NK-92 treated with Interleukin-12 subunit alpha and Interleukin-12 subunit beta, amount 100 ng/mL, for 24 hours (cell line): ENCODE data around the gene TMEM203.
A peak's percentile ranks its signal among the peaks of the same experiment; 100 is the strongest.
"Not testable (repeated sequence)": the region's sequence is repeated elsewhere in the genome, so short reads cannot be mapped to it uniquely, and the experiment has no call there.

Experiments
- DNase-seq: peaks from one replicate; lab custom pipeline; 2025; lab: John Stamatoyannopoulos, UW

Gene TMEM203, protein sequence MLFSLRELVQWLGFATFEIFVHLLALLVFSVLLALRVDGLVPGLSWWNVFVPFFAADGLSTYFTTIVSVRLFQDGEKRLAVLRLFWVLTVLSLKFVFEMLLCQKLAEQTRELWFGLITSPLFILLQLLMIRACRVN

DNA sequence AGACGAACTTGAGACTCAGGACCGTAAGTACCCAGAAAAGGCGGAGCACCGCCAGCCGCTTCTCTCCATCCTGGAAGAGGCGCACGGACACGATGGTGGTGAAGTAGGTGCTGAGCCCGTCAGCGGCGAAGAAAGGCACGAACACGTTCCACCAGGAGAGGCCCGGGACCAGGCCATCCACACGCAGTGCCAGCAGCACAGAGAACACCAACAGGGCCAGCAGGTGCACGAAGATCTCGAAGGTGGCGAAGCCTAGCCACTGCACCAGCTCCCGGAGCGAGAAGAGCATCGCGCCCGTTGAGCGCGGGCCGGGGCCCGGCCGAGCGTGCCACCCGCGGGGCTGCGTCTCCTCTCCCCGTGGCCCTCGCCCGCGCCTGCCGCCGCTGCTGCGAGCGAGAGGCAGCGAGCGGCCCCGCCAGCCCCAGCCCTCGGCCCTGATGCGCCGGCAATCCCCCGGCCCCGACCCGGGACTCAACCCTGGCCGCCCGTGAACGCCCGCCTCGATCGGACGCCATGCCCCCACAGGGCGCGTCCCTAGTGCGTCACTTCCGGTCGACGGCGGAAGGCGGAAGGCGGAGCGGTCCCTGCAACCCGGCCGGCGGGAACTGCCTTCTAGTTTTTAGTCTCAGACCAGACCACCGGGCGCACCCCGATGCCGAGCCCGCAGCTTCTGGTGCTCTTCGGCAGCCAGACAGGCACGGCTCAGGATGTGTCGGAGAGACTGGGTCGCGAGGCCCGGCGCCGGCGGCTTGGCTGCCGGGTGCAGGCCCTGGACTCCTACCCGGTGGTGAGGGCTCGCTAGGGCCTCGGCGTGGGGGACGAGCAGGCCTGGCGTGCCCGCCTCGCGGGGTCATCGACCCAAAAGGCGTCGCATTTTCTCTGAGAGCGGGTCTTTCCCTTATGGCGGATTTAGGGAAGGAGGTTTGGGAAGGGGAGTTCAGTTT lies at the start of gene TMEM203, which contains the start of gene NDOR1:
TSS of gene TMEM203 (minus strand) at position 523 of the 944 bp plus-strand sequence. CDS start at position 289, 234 bp downstream.
TSS of gene NDOR1 (plus strand) at position 575 of the 944 bp plus-strand sequence. CDS start at position 653, 78 bp downstream.
- DNase-seq, result peak; percentile 84

DNA sequence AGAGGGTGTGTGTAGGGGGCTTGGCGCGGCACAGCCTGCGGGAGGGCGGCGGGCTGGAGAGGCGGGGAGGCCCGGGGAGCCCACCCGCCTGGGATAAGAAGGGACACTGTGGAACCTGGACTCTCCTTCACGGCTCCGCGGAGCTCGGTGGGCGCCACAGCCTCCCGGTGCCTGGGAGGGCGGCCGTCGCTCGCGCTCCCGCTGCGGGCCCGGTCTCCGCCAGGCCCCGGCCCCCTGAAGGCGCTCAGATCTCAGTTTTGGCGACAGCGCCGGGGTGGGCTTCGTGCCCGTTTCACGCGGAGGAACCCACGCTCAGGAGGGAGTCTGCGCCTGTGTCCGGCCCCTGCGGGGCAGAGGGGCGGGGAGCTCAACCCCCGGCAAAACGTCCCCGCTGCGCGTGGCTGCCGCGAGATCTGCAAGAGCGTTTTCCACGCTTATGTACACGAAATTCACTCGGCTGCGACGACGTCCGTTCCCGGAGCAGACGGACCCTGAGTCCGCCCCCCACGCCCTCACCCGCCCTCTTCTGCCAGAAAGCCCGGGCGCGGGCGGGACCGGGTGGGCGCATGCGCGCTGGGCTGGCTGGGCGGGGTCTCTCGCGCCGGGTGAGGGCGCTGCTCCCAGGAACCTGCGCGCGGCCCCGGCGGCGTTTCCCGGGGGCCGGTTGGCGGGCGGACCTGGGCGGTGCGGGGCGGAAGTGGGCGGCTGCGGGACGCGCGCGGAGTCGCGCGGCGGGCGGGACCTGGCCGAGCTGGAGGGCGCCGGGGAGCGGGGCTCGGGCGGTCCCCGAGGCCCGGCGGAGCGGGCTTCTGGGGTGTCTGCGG lies 49.4 kb upstream of the TMEM203 start, which contains the start of gene NELFB:
TSS of gene NELFB (plus strand) at position 704 of the 824 bp plus-strand sequence.
- peak; percentile 85 for DNase-seq

DNA sequence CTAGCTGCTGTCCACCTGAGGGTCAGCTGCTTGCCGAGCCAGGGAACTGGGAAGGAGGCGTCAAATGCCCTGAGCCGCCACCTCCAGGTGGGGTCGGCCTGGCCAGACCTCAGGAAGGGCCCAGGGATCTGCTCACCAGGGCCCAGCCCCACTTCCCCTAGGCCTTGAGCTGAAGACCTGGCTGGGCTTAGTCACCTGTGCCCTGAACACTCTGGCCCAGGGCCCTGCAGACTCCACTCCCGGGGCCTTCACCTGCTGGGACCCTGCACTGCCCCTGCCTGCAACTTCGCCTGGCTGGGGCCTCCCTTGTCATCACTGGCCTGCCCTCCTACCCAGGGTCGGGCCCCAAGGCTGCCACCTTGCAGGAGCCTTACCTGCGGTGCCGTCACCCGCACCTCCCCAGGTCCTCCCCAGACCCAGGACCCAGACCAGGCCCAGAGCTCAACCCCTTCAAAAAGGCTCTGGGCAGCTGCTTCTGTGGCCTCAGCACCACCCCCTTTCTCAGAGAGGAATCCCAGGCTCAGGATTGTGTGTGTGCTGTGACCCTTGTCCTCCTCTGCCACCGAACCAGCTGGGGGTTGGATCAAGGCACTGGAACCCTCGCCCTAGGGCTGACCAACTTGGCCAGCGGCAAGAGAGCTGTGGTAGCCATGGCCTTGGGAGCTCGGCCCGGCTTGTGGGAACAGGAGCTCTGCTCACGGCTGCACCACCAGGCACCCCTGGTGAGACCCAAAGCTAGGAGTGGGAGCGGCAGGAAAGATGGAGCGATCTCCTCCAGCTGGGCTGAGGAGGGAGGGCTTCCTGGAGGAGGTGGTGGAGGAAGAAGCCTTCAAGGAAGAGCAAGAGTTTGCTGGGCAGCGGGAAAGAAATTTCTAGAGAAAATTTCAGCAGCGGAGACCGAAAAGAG lies 48.5 kb upstream of the TMEM203 start:
- DNase-seq, result no peak

DNA sequence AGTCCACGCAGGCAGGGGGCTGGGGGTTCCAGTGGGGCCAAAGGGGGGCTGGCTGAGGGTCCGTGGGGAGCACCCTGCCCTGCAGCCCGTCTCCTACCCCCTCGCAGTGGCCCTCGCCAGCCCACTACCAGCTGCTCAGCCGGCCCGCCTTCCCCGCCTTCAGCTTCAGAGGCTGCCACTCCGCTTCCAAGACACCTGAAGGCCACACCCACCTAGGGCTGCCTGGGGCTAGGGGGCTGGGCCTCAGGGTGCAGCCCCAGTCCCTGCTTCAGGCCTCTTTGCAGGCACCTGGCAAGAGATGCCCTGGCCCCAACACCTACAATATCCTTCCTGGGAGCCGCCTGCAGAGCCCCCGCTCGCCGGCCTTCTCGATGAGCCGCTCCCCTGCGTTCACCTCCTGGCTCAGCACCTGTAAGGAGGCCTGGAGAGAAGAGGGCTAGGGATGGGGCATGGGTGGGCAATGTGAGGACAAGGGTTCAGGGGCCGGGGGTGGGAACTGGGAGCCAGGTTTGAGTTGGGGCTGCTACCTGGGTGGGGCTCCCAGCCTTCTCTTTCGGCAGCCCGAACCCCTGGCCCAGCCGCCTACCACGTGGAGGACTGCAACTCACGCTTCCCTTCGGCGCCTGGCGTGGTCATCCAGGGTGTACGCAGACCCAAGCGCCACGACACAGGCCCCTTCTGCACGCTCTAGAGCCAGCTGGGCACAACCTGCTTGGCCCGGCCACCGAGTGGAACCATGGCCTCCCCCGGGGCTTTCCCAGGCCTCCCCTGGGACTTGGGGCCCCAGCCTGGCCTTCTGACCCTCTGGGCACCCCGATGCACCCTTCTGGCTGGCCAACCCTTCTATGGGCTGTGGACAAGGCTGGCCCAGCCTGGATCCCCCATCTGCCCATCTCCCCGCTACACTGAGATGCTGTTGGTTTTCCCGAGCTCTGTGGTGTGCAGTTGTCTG lies 47.4 kb upstream of the TMEM203 start:
- DNase-seq, result no peak

DNA sequence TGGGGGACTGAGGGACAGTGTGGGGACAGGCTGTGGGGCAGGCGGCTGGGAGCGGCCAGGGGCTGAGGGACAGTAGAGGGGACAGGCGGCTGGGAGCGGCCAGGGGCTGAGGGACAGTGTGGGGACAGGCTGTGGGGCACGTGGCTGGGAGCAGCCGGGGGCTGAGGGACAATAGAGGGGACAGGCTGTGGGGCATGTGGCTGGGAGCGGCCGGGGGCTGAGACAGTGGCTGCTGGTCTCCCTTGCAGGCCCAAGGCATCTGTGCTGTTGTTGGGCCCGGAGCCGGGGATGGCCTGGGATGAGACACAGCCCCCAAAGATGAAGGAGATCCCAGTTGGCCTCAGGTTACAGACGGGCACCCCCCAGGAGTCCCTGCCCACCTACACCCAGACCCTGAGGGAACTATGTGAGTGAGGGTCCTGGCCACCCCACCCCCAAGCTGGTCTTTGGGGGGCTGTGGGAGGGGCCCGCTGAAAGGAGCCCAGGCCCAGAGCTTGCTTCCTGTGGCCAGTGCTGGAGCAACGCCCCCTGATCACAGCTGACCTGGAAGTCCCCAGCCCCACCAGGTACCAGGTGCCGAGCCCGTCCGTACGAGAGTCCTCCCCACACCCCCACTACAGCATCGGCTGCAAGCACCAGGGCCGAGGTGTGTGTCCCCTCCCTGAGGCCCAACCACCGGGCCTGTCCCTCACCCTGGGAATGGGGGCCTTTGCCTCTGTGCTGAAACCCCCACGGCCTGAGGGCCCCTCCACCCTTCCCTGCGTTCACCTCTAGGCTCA lies 46.2 kb upstream of the TMEM203 start:
- DNase-seq, result no peak

DNA sequence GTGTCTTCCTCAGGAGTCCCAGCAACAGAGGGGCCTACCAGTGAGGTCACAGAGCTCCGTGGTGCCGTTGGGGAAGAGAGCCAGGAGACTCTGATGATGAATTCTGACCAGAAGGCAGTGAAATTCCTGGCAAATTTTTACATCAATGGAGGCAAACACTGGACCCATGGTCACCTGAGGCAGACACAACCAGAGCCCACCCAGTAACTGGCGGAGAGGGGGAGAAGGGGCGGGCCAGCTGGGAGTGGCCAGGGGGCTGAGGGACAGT lies 45.7 kb upstream of the TMEM203 start, which contains the start of gene STPG3:
TSS of gene STPG3 (plus strand) at position 93 of the 268 bp plus-strand sequence. CDS start at position 94, 1 bp downstream.
- DNase-seq, result no peak

DNA sequence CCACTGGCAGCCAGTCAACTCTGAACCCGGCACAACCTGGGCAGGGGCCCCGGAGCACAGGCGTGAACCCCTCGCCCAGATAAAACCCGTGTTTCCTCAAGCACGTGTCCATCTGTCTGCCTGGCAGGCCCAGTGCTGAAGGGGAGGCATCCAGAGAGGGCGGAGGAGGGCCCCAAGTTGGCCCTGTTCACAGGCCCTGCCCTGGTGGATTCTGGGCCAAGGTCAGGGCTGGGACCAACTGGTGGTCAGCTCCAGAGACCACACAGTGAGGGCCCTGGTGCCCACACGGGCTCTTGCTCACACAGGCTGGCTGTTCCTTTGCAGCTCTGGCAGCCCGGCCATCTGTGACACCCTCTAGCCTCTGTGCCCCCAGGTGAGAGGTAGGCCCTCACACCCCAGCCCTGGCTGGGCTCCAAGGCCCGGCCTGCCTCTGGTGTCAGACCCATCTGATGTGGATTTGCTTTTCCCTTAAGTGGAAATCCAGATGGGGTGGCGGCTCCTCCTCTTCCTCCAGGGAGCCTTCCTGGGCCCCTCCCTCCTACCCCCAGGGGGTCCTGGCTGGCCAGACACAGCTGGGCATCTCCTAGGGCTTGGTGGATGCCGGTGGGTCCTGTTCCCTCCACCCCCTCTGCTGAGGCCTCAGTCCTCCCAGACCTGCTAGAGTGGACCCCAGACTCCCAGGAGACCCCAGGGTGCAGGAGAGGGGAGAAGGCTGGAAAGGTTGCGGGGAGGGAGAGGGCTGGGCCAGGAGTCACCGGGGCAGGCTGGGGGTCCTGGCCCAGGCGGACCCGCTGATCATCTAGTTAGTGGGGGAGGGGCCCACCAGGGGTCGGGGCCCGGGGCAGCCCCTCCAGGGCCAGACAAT lies 45.1 kb upstream of the TMEM203 start:
- no peak for DNase-seq

DNA sequence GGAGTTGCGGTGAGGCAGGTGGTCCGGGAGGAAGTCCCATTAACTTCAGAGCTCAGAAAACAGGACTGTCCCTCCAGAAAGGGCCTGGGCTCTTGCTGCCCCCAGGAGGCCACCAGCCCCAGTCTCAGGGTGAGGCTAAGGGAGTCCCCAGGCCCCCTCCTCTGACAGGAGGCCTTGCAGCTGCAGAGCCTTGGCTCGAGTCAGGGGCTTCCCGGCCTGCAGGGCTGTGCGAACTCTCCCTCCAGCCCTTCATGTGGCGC lies 42.4 kb upstream of the TMEM203 start:
- DNase-seq, result no peak

DNA sequence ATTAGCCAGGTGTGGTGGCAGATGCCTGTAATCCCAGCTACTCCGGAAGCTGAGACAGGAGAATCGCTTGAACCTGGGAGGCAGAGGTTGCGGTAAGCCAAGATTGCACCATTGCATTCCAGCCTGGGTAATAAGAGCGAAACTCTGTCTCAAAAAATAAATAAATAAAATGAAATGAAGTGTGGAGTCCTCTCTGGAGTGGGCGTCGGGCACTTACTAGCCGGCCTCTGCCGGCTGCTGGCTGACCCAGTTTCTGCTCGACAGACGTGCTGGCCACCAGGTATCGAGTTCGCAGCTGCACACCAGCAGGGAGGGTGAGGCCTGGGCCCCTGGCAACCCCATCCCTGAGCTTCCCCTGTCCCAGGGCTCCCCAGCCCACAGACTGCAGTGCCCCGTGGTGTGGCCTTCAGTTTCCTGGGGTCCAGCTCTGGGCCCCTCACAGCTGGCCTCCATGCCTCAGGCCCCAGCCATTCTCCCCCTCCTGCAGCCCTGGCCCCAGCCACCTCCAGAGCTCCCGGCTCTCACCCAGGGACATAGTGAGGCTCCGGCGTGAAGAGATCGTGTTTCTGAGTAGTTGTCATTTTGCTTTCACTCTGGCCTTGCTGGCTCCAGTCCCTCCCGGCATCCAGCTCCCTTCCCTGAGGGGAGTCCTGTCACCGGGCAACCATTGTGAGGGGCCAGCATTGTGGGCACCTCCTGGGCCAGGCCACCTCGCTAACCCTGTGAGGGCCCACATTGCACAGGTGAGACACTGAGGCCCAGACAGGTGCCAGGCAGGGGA lies 41.9 kb upstream of the TMEM203 start:
- DNase-seq, result no peak

DNA sequence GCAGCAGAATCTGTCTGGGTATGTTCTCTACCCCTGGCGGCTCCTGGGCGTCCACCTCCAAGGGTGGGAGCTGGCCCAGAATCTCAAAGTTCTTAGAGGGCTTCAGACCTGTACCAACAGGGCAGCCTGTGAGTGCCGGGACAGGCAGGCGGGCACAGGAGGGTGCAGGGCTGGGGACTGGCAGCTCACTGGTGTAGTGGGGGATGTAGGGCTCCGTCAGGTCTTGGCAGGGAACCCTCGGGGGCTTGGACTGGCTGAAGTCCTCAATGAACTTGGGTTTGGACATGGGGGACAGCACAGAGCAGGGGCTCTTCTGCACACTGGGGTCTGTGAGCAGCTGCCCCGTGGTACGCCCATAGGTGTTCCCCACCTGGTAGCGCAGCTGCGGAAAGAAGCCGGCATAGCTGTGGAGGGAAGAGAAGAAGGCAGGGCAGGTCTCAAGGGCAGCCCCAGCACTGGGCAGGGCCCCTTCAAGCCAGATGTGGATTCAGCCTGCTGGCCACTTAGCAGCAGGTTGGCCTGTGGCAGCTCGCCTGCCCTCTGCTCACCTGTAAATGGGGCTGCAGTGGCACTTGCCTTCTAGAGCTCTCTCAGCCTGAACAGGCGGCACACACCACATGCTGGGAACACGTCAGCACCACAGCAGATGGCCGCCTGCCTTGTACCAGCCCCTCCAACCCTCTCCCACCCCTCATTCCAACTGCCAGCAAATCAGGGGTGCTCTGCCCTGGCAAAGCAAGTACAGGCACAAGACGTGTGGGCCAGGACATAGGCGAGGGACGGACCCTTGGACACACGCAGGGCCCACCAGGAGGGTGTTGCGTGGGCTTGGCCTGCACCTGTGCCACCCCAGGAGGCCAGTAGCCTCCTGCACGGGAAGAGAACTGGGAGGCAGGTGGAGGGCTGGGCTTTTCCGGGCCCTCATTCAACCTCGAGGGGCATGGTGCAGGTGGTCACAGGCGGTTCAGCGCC lies 40.3 kb upstream of the TMEM203 start:
- DNase-seq, result no peak

DNA sequence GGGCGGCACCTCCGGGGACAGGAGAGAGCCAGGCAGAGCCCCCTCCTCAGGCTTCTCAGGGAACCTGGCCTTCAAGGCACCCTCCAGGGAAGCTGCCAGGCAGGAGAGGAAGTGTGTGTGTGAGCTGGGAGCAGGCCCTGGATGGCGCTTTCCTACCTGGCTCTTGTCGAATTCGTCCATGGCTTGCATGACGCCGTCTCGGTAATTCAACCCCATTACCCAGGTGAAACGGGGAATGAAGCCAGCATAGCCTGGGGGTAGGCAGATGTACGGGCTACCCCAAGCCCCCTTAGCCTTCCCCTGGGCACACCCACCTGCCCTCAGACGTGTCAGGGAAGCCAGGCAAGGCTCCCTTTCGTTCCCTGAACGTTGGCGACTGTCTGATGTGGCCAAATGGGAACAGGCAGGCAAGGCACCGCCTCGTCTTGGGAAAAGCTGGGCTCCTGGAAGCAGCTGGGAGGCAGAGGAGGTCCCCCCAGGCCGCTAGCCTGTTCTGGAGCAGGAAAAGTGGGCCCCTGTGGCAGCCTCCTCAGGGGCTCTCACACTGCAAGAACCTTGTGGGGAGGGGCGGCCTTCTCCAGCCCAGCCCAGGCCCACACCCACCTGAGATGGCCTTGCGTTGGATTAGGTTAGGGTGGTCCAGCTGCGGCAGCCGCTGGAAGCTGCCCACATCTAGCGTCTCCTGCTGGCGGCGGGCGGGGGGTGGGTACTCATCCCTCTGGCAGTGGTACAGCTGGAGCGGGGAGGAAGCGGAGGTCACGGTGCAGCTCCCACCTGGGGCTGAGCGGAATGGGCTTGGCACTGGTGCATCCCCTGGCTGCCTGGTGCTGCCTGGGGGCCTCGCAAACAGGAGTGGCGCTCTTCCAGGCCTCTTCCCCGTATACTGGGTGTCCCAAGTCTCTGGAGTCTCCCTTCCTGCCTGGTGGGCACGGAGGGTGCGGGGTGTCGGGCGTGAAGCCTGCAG lies 39.3 kb upstream of the TMEM203 start:
- no peak for DNase-seq

DNA sequence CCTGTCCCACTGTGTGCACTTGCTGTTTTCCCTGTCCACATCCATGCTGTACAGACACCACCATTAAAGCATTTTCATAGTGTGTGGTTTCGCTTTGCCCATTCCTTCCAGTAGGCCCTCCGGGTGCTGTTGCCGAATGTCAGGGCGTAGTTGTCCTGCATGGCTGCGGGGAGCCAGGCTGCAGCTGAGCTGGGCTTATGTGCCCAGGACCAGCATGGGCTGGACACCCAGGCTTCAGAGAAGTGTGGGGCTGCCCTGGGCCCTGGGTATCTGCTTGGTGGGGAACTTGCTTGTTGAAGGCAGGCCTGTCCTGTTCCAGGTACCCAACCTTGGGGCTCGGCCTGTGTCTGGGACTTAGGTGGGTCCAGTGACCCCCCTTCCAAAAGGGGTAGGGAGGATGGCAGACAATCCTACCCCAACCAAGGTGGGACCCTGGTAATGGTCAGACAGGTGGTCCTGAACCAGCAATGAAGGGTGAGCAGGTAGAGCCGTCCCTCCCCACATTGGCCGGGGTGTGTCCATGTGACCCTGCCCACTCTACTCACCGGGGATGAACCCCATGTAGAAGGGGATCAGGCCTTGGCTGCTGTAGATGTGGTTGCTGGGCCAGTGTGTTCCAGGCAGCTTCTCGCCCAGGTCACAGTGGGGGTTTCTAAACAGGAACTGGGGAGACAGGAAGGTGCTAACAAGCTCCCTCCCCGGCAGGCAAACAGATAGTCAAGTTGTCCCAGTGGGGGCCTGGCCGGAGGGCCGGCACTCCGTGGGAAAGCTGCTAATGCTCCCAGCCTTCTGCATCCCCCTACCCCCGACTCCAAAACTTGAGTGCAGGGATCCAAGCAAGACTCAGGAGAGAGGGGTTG lies 38.4 kb upstream of the TMEM203 start:
- DNase-seq, result no peak

DNA sequence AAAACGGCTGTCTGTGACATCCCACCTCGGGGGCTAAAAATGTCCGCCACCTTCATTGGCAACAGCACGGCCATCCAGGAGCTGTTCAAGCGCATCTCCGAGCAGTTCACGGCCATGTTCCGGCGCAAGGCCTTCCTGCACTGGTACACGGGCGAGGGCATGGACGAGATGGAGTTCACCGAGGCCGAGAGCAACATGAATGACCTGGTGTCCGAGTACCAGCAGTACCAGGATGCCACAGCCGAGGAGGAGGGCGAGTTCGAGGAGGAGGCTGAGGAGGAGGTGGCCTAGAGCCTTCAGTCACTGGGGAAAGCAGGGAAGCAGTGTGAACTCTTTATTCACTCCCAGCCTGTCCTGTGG lies 37.8 kb upstream of the TMEM203 start:
- not testable (repeated sequence) for DNase-seq
